ENCODE data around the gene EIF4E3. TPM values are rescaled to one million over a fixed set of nuclear protein-coding genes. Genes with fewer than 3 reads are reported as not detected.
A peak's percentile ranks its signal among the peaks of the same experiment; 100 is the strongest.

Gene EIF4E3
- total and polyA plus RNA-seq, 2 donors (not counting 1 experiment from before 2014, with no cell fraction given), result 1.8 to 12.8 TPM

DNA sequence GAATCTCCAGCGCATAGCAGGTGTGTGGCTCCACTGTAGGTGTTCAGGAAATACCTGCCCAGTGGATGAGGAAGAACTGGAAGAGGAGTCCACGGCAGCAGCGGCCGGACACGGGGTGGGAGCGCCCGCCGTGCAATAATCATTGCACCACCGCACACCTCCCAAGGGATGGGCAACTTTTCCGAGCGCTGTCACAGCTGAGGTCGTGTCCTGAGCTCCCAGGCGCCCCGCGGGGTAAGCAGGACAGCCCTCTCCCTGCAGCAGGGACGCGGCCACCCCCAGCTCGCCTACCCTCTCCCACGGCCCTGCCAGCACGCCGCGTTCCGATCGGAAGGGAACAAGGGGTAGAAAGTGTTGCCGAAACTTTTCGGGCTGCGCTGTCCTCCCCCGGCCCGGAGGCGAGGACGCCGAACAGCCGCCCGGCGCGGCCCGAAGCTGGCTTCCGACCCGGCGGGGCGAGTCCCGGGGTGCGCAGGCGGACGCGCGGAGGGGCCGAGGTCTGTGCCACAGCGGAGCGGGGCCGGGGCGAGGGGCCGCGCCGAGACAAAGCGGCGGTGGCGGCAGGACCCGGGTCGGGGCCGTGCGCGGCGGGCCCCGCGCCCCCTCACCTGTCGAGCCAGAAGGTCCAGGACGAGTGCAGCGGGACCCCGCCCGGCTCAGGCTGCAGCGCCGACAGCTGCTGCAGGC, 475 bp downstream of the EIF4E3 start:
- H3K4me3 ChIP-seq (replicated peaks in 1 of 4; ENCODE audit: control extremely low read depth in 1 of 4, insufficient read depth in 1 of 4, low read depth in 3 of 4, low read length in 4 of 4), result peak overlapping the region; percentile 64 to 77 (median 73)
- DNase-seq (ENCODE audit: low read depth in 2 of 2), result no peak

DNA sequence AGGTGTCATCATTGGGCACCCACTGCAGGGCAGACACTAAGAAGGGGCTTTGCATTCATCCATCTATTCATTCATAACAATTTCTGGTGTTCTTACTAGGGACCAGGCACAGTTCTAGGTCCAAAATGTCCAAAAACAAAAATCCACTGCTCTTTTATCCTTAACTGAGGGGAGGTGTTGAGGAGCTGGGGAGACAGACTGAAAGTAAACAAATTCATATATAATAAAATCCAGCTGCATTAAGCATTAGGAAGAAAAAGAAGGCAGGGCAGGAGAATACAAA, 1.1 kb downstream of the EIF4E3 start:
- DNase-seq (ENCODE audit: low read depth in 2 of 2), result no peak
- Histone ChIP-seq H3K27me3 (ENCODE audit: control insufficient read depth, insufficient read depth, low read length) (peaks cover 7% of the 10 kb centered on the region), H3K4me2 (ENCODE audit: extremely low read depth, insufficient read depth, low read length) (peak overlapping the region; percentile 59), H3K9me3 (ENCODE audit: control insufficient read depth, insufficient read depth, low read depth, low read length) (no peaks in the 10 kb centered on the region), H3K4me3 (replicated peaks in 1 of 4; ENCODE audit: control extremely low read depth in 1 of 4, insufficient read depth in 1 of 4, low read depth in 3 of 4, low read length in 4 of 4) (peak overlapping the region in 2 of 4 experiments; percentile 64 to 71), H3K79me2 (ENCODE audit: control insufficient read depth, insufficient read depth, low read length) (no peaks in the 10 kb centered on the region), H3K36me3 (ENCODE audit: control insufficient read depth, insufficient read depth, low read length) (no peaks in the 10 kb centered on the region), H4K20me1 (ENCODE audit: control insufficient read depth, extremely low read depth, insufficient read depth, low read length) (no peaks in the 10 kb centered on the region), H2AFZ (ENCODE audit: low read length) (no peak overlapping the region), H3K27ac (ENCODE audit: insufficient read depth, low read length) (no peak overlapping the region), H3K9ac (ENCODE audit: insufficient read depth, low read length) (no peak overlapping the region), H3K4me1 (ENCODE audit: control insufficient read depth, extremely low read depth, insufficient read depth, low read length) (peaks cover 4% of the 10 kb centered on the region)
- TF ChIP-seq EZH2 (IDR thresholded peaks at IDR 0.05; ENCODE audit: low read length, missing control alignments), result no peak
- TF ChIP-seq, protein P1, sequence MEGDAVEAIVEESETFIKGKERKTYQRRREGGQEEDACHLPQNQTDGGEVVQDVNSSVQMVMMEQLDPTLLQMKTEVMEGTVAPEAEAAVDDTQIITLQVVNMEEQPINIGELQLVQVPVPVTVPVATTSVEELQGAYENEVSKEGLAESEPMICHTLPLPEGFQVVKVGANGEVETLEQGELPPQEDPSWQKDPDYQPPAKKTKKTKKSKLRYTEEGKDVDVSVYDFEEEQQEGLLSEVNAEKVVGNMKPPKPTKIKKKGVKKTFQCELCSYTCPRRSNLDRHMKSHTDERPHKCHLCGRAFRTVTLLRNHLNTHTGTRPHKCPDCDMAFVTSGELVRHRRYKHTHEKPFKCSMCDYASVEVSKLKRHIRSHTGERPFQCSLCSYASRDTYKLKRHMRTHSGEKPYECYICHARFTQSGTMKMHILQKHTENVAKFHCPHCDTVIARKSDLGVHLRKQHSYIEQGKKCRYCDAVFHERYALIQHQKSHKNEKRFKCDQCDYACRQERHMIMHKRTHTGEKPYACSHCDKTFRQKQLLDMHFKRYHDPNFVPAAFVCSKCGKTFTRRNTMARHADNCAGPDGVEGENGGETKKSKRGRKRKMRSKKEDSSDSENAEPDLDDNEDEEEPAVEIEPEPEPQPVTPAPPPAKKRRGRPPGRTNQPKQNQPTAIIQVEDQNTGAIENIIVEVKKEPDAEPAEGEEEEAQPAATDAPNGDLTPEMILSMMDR (conservative IDR thresholded peaks at IDR 0.05 in 1 of 2, IDR thresholded peaks at IDR 0.05 in 1 of 2; ENCODE audit: low read depth in 1 of 2, low read length in 2 of 2), result no peak

More for the DNA sequence above, 475 bp downstream of the EIF4E3 start:
- peaks cover 7% of the 10 kb centered on the region for H3K27me3 ChIP-seq (ENCODE audit: control insufficient read depth, insufficient read depth, low read length)
- peaks cover 4% of the 10 kb centered on the region for H3K4me1 ChIP-seq (ENCODE audit: control insufficient read depth, extremely low read depth, insufficient read depth, low read length)
- H3K4me2 ChIP-seq (ENCODE audit: extremely low read depth, insufficient read depth, low read length), result peak overlapping the region; percentile 93
- no peak overlapping the region for H3K27ac ChIP-seq (ENCODE audit: insufficient read depth, low read length)
- peak overlapping the region; percentile 87 for H2AFZ ChIP-seq (ENCODE audit: low read length)
- peak overlapping the region; percentile 51 for H3K9ac ChIP-seq (ENCODE audit: insufficient read depth, low read length)
- no peaks in the 10 kb centered on the region for H3K79me2 ChIP-seq (ENCODE audit: control insufficient read depth, insufficient read depth, low read length)
- H4K20me1 ChIP-seq (ENCODE audit: control insufficient read depth, extremely low read depth, insufficient read depth, low read length), result no peaks in the 10 kb centered on the region
- no peaks in the 10 kb centered on the region for H3K9me3 ChIP-seq (ENCODE audit: control insufficient read depth, insufficient read depth, low read depth, low read length)
- TF ChIP-seq, protein P1 (conservative IDR thresholded peaks at IDR 0.05 in 1 of 2, IDR thresholded peaks at IDR 0.05 in 1 of 2; ENCODE audit: low read depth in 1 of 2, low read length in 2 of 2), result no peak
- no peak for TF ChIP-seq EZH2 (IDR thresholded peaks at IDR 0.05; ENCODE audit: low read length, missing control alignments)
- no peaks in the 10 kb centered on the region for H3K36me3 ChIP-seq (ENCODE audit: control insufficient read depth, insufficient read depth, low read length)

DNA sequence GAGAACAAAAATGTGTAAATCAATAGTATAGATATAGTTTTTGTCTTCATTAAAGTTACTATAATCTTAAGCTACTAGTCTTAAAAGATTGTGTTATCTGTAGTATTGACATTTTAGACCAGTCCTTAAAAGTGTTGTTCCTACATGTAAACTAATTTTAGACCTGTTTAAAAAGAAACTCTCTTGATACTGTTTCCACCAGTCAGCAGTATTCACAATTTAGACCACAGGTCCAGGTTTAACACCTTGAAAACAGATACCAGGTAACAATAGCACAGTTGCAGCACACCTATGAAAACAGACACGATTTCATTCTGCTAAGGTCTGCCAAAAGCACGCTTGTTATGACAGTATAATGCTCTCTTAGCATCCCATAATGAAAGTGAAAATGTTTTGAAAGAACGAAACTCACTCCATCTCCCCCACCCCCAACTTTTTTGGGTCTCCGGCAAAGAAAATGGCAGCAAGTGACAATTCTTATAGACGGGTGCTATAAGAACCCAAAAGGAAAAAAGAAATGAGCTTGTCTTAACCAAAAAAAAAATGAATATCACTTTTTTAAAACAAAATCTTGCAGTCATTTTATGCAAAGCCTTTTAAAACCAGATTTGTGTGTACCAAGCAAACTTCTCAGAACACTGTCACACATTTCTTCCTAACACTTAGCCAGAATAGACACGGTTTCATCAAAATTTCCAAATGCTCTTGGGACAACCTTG, 1.6 kb downstream of the EIF4E3 start:
- DNase-seq (ENCODE audit: low read depth in 2 of 2), result no peak
- no peaks in the 10 kb centered on the region for H4K20me1 ChIP-seq (ENCODE audit: control insufficient read depth, extremely low read depth, insufficient read depth, low read length)
- H3K9me3 ChIP-seq (ENCODE audit: control insufficient read depth, insufficient read depth, low read depth, low read length), result no peaks in the 10 kb centered on the region
- peaks cover 7% of the 10 kb centered on the region for H3K27me3 ChIP-seq (ENCODE audit: control insufficient read depth, insufficient read depth, low read length)
- TF ChIP-seq EZH2 (IDR thresholded peaks at IDR 0.05; ENCODE audit: low read length, missing control alignments), result no peak
- TF ChIP-seq, protein P1 (conservative IDR thresholded peaks at IDR 0.05 in 1 of 2, IDR thresholded peaks at IDR 0.05 in 1 of 2; ENCODE audit: low read depth in 1 of 2, low read length in 2 of 2), result no peak
- no peaks in the 10 kb centered on the region for H3K79me2 ChIP-seq (ENCODE audit: control insufficient read depth, insufficient read depth, low read length)
- H3K27ac ChIP-seq (ENCODE audit: insufficient read depth, low read length), result no peak overlapping the region
- H3K9ac ChIP-seq (ENCODE audit: insufficient read depth, low read length), result no peak overlapping the region
- peak overlapping the region; percentile 59 for H3K4me2 ChIP-seq (ENCODE audit: extremely low read depth, insufficient read depth, low read length)
- peaks cover 4% of the 10 kb centered on the region for H3K4me1 ChIP-seq (ENCODE audit: control insufficient read depth, extremely low read depth, insufficient read depth, low read length)
- peak overlapping the region in 2 of 4 experiments; percentile 64 to 71 for H3K4me3 ChIP-seq (replicated peaks in 1 of 4; ENCODE audit: control extremely low read depth in 1 of 4, insufficient read depth in 1 of 4, low read depth in 3 of 4, low read length in 4 of 4)
- H3K36me3 ChIP-seq (ENCODE audit: control insufficient read depth, insufficient read depth, low read length), result no peaks in the 10 kb centered on the region
- no peak overlapping the region for H2AFZ ChIP-seq (ENCODE audit: low read length)
